Adipose tissue (tissue), 3 donors: Measurements from ENCODE around the gene FXR2. TPM values are rescaled to one million over a fixed set of nuclear protein-coding genes. Genes with fewer than 3 reads are reported as not detected.
"Not testable (repeated sequence)": the region's sequence is repeated elsewhere in the genome, so short reads cannot be mapped to it uniquely, and the experiment has no call there.

ENCODE experiments used
- H3K27ac ChIP-seq: one replicate; pipeline ENCODE4 v1.5.1; 2013; ENCODE audit warnings: low read depth, low read length
- WGBS, 3 donors: extraction: QIAGEN DNeasy Blood & Tissue Kit; methylation state at CpG; one replicate each; pipeline ENCODE4 v1.1.7; 2013; 5-methylcytosine and 5-hydroxymethylcytosine counted together
- polyA plus RNA-seq, 3 donors: library from polyadenylated mRNA; stranded (reverse); fragments of 200-250 nt; gene quantifications; one replicate each; pipeline ENCODE4 v1.2.3, GENCODE V29; 2013
- donor health status: healthy with polysubstance abuse.
- donor health status: Bipolar disorder and iron deficiency.
- donor health status: healthy.

FXR2 gene
- polyA plus RNA-seq, 3 donors = 14.7 to 29.9 (median 23.3) TPM

DNA sequence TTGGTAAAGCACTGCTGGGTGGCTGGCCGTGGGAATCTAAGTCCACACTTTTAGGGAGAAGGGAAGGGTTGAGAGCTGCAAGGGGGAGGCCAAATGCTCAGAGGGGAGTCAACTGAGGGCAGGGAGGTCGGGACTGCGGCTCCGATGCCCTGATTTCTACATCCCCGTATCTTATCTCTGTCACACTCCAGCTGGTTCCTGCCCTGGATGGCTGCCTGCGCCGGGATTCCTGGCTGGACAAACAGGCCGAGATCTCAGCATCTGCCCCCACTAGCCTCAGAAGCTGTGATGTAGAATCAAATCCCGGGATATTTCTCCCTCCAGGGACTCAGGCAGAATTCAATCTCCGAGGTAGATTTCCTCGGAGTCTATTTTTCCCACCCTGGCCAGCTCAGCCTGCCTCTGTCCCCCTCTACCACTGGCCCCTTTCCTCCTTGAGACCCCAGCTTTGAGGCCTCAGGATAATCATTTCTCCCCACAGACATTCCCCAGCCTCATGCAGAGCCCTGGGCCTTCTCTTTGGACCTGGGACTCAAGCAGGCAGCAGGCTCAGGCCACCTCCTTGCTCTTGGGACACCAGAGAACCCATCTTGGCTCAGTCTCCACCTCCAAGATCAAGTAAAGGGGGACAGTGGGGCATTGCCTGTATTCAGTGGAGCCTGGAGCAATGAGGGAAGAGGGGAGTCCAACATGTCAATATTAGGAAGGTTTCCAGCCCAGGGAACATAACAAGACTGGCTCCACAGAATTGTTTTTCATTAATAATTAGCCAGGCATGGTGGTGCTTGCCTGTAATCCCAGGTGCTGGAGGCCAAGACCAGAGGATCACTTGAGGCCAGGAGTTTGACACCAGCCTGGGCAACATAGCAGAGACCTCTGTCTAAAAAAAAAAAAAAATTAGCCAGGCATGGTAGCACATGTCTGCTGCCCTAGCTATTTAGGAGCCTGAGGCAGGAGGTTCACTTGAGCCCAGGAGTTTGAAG, 17.0 kb upstream of the FXR2 start:
- no peak overlapping the region for H3K27ac ChIP-seq

DNA sequence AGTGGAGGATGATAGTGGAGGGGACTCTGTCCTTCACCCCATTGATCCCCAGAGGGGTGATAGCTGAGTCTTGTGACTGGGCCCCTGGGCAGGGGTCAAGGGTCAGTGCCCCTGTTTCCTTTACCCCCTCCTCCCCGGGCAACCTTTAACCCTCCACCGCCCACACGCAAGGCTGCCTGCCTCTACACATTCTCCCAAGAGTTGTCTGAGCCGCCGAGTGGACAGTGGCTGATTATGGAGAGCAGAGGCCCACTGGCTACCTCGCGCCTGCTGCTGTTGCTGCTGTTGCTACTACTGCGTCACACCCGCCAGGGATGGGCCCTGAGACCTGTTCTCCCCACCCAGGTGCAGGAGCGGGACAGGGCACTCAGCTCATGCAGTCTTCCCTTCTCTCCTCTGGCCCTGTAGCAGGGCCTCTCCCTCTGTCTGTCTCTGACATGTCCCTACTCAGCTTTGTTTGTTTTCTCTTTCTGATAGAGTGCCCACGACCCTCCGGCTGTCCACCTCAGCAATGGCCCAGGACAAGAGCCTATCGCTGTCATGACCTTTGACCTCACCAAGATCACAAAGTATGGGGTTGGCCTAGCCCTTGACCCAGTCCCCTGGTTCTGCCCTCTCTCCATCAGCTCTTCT, 15.4 kb upstream of the FXR2 start, which contains the start of gene SHBG:
SHBG (plus strand) TSS at position 197 of the 633 bp plus-strand sequence; CDS start at position 235, 38 bp downstream.
- H3K27ac ChIP-seq = no peak within 1 kb of the TSS
- 76 to 86% (median 78%) methylated on average over 13 of the region's 13 CpGs for WGBS, 3 donors

More for the DNA sequence above, 17.0 kb upstream of the FXR2 start:
- WGBS, 3 donors = 45 to 83% (median 80%) methylated on average over 11 of the region's 11 CpGs

DNA sequence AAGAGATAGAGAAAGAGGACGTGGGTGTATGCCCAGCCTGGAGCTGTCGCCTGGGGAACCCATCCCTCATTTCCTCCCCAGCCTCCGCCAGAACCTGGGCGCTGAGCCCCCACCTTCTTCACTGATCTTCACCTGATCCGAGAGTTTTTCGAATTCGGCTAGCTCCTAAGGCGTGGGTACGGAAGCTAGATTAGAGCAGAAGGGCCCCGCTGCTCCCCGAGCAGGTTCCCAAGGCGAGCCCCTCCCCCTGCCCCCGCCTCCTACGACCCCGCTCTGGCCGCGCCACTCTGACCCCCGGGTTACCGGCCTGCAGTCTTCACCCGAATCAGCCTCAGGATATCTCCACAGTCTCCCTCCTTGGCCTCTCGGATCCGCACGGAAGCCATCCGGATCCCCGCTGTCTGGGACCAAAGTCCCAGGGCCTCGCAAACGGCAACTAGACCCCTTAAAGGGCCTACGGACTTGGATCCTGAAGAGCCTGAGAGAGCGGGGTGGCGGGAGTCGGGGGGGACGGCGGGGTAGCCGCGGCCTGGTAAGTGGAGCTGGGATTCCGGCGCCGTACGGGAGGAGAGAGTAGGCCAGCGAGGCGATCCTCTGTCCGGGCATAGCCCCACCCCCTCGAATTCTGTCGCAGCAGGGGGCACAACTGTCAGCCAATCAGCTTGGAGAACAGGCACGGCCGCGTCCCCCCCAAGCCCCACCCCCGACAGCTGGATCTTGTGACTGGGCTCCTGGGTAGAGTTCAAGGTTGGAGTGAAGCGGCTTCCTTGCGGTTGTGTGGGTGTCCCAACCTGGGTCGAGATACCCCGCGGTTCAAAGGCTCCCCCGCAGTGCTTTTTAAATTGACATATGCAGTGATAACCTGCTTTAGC, 12.8 kb upstream of the FXR2 start, which contains the start of gene SAT2:
SAT2 (minus strand) TSS at position 572 of the 872 bp plus-strand sequence; CDS start at position 386, 186 bp downstream.
- H3K27ac ChIP-seq = peak within 1 kb of the TSS; percentile 65
- 0% methylated on average over 54 of the region's 54 CpGs for WGBS, 3 donors

DNA sequence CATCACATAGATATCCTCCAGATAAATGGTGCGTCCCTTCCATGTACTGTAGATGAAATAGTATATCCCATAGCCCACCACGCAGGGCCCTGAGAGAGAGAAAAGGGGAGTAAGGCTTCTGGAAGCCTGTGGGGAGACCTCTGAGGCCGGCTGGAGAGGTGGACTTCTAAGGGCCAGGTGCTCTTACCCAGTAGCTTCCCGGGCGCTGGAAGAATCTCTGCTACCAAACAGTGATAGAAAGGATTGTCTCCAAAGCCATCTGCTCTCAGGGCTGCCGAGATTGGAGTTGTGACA, 12.2 kb upstream of the FXR2 start:
- peak overlapping the region; percentile 65 for H3K27ac ChIP-seq
- 12 to 21% (median 17%) methylated on average over 6 of the region's 6 CpGs for WGBS, 3 donors

DNA sequence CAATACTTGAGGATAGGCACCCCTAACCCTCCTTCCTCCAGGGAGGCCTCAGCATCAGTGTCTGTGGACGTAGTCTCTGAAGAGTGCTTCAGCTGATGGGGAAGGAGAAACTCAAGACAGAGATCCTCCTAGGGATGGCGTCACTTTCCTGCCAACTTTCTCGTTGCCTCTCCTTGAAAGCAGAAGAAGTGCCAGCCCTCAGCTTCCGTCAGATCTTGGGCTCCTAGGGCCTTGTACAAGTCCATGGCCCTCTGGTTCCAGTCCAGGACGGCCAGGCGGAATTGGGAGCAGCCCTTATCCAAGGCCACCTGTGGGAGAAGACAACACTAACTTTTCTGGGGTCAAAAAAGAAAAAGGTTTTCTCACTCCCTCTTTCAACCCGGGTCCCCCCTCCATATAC, 11.6 kb upstream of the FXR2 start:
- WGBS, 3 donors = 56 to 77% (median 67%) methylated on average over 7 of the region's 7 CpGs
- H3K27ac ChIP-seq = no peak overlapping the region

DNA sequence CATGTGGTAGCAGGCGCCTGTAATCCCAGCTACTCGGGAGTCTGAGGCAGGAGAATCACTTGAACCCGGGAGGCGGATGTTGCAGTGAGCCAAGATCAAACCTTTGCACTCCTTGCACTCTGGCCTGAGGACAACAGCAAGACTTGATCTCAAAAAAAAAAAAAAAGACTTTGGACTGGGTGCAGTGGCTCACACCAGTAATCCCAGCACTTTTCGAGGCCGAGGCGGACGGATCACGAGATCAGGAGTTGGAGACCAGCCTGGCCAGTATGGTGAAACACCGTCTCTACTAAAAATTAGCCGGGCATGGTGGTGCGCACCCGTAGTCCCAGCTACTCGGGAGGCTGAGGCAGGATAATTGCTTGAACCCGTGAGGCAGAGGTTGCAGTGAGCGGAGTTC, 11.1 kb upstream of the FXR2 start:
- WGBS, 3 donors = 96 to 98% (median 97%) methylated on average over 16 of the region's 16 CpGs
- H3K27ac ChIP-seq = not testable (repeated sequence)

DNA sequence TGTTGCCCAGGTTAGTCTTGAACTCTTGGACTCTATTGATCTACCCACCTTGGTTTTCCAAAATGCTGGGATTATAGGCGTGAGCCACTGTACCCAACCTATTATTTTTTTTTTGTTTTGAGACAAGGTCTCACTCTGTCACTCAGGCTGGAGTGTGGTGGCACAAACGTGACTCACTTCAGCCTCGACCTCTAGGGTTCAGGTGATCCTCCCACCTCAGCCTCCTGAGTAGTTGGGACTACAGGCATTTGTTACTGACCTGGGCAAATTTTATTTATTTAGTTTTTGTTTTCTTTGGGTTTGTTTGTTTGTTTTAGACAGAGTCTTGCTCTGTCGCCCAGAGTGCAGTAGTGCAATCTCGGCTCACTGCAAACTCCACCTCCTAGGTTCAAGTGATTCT, 9.0 kb upstream of the FXR2 start:
- no peak overlapping the region for H3K27ac ChIP-seq
- WGBS, 3 donors = 84 to 90% (median 87%) methylated on average over 5 of the region's 5 CpGs

DNA sequence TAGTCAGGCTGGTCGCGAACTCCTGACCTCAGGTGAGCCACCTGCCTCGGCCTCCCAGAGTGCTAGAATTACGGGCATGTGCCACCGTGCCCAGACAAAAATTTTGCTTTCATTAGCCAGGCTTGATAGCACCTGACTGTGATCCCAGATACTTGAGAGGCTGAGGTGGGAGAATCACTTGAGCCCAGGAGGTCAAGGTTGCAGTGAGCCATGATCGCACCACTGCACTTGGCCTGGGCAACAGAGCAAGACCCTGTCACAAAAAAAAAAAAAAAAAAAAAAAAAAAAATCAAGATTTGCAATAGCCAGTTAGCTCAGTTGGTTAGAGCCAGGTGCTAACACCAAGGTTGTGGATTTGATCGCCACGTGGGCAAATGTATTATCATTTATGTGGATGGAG, 6.1 kb upstream of the FXR2 start:
- no peak overlapping the region for H3K27ac ChIP-seq
- 92 to 96% (median 95%) methylated on average over 8 of the region's 8 CpGs for WGBS, 3 donors

DNA sequence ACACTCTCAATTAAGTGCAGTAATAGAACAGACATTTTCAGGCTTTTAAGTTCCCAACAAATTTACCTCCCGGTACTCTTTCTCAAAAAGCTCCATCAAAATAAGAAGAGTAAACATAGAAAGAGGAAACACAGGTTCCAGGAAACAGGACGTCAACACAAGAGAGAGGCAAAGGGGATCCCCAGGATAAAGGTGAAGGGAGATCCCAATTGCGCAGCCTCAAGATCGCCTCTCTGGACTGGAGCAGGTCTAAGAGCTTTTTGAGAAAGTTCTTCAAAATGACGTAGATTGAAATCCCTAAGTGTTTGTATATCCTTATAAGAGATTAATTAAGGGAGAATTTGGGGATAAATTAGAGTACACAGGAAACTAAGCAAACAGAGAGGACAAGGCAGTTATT, 3.9 kb upstream of the FXR2 start:
- WGBS, 3 donors = 71 to 76% (median 75%) methylated on average over 5 of the region's 5 CpGs
- no peak overlapping the region for H3K27ac ChIP-seq

DNA sequence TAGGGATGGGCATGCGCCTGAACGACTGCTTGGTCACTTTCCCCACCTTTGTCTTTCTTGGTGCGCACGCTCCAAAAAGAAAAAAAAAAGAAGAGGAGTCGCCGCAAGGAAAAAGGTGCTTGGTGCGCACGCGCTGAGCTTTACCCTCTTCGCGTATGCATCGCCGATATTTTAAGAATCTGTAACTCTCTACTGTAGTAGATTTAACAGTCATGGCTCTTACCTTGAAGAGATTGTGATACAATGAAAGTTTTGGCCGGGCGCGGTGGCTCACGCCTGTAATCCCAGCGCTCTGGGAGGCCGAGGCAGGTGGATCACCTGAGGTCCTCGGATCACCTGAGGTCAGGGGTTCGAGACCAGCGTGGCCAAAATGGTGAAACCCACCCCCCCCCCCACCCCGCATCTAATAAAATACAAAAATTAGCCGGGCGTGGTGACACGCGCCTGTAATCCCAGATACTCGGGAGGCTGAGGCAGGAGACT, 609 bp upstream of the FXR2 start:
- H3K27ac ChIP-seq = no peak overlapping the region
- WGBS, 3 donors = 5 to 8% (median 6%) methylated on average over 28 of the region's 28 CpGs

DNA sequence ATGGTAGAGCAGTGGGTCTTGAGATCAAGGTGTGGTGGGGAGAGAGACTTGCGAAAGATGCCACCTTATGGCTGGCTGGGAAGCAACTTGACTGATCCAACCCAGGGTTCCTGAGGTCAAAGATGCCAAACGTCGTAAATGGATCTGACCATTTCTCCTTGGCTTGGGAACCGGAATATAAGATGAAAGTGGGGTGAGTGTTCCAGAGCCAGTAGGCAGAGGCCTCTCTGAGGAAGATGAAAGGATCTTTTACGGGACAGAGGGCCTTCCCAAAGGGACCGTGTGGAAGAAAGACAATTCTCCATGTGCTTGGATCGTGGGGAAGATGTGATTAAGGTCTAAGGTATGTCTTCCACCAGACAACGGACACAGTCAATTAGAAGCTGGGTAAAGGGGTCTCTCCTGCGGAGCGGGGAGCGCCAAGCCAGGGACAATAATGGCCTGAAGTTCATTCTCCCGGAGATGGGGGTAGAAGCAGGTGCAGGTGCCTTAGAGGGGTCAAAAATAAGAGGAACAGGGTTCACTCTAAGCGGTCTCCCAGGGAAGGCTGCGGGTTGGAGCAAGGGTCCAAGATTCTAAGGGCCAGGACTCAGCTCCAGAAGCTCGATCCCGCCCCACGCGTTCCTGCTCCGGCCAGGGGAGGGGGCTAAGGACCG, 800 bp downstream of the FXR2 start:
- no peak overlapping the region for H3K27ac ChIP-seq
- 6 to 11% (median 11%) methylated on average over 15 to 20 of the region's 20 CpGs for WGBS, 3 donors

DNA sequence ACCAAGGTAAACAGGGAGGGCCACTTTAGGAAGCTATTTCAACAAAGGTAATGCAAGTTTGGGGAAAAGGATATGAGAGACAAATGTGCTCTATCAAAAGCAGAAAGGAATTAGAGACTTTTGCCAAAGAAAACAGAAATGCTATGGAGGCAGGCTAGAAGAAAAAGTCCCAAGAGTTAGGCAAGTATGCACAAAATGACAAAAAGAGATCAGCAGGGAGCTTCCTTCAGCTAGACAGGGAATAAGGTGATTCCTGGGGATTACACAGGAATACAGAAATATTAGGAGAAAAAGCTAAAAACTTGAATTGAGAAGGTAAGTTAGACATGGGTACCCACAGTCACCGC, 2.4 kb downstream of the FXR2 start:
- whole genome bisulfite sequencing, 3 donors = 89 to 100% (median 98%) methylated on average over 1 of the region's 1 CpG

DNA sequence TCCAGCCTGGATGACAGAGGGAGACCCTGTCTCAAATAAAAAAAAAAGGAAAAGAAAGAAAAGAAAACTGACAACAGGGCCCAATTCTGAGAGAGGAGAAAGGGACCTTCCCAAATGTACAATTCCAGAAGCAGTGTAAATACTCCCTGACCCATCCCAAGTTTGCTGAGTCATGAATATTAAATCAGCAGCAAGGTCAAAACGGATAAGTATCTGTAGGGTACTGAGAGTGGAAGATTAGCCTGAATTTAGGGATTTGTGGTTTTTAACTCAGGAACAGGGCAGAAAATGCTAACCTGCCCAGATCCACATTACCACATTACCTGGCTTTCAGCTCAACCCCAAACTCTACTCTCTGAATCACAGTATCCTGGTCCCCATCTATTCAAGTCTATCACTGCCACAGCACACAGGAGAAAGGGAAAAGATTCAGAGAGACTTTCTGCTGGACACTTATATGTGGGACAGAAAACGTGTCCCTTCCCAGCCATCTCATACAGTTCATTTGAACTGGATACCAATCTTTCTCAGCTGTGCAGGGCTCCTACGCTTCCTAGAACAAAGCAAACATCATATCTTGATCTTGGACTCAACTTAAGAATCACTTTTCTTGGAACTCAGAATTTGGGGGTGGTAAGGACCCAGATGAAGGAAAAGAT, 2.9 kb downstream of the FXR2 start:
- WGBS, 3 donors = 30 to 72% (median 70%) methylated on average over 3 of the region's 3 CpGs
- H3K27ac ChIP-seq = no peak overlapping the region

More for the DNA sequence above, 2.4 kb downstream of the FXR2 start:
- no peak overlapping the region for H3K27ac ChIP-seq

DNA sequence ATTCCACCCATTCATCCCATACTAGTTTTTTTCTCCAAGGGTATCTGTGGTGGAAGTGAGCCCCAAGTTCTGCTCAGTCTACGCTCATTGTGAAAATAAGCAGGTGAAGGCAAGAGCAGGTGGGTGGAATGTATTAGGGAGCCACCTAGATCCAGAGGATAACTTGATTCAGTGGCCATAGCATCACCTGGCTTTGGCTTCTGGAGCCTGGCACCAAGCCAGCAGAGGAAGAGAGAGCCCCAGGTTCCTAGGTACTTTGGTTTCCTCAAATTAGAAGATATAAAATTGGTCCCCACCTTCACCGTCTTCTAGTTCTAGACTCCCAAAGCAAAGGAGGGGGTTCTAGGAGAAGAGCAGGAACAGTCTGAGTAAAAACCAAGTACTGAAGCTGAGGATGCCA, 4.1 kb downstream of the FXR2 start:
- 97 to 100% (median 99%) methylated on average over 2 of the region's 2 CpGs for WGBS, 3 donors
- no peak overlapping the region for H3K27ac ChIP-seq

DNA sequence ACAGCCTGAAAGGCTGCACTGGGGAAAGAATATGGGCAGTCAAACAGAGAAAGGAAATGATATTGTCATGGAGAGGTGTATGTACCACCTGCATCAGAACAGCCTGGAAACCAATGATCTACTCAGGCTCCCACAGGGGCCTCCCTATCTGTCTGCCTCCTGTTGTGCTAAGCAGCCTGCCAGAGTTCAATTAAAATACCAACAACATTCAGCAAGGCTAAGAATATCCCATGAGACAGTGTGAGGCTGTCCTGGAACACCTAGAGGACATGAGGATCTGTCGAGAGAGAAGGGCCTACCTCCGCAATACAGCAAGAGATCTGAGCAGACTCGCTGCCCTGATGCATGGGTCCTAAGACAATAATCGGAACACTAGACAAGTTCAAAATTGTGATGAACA, 8.4 kb downstream of the FXR2 start:
- 96 to 98% (median 97%) methylated on average over 4 of the region's 4 CpGs for WGBS, 3 donors
- no peak overlapping the region for H3K27ac ChIP-seq

DNA sequence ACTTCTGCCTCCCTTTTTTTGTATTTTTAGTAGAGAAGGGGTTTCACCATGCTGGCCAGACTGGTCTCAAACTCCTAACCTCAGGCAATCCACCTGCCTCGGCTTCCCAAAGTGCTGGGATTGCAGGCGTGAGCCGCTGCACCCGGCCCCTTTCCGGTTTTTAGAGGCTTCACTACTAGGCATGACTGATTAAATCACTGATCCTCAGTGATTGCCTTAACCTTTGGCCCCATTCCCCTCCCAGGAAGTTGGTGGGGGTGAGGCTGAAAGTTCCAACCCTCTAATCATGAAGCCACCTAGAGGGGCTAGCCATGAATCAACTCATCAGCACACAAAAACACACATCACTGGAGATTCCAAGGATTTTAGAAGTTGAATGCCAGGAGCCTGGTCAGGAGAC, 17.1 kb downstream of the FXR2 start:
- 61 to 81% (median 74%) methylated on average over 5 of the region's 5 CpGs for WGBS, 3 donors
- not testable (repeated sequence) for H3K27ac ChIP-seq

DNA sequence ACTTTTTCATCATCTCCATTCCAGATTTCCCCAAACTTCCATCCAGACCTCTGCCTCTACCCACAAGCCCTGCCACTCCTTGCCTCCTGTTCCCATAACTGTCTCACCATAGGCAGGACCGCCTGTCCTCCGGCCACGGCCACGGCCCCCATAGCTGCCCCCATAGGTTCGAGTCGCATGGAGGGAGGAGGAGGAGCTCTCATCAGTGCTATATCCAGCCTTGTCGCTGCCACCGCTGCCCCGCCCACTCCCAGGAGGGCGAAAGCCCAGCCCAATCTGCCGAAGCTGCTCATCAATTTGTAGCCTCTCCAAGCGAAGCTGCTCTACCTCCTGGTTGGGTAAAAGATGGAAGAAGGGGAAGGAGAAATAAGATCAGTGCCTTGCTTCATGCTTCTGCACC, 21.4 kb downstream of the FXR2 start:
- H3K27ac ChIP-seq = no peak overlapping the region
- 75 to 85% (median 85%) methylated on average over 12 of the region's 12 CpGs for WGBS, 3 donors
